GM15510 (cell line): ENCODE data around the gene TDG.

Experiments used
- POLR2A ChIP-seq: IDR thresholded peaks from 3 replicates; pipeline ENCODE4 v1.6.1; 2011; ENCODE audit warnings: borderline replicate concordance; ENCODE audit not compliant: insufficient read length; ENCODE audit errors: extremely low read depth

Gene TDG

DNA sequence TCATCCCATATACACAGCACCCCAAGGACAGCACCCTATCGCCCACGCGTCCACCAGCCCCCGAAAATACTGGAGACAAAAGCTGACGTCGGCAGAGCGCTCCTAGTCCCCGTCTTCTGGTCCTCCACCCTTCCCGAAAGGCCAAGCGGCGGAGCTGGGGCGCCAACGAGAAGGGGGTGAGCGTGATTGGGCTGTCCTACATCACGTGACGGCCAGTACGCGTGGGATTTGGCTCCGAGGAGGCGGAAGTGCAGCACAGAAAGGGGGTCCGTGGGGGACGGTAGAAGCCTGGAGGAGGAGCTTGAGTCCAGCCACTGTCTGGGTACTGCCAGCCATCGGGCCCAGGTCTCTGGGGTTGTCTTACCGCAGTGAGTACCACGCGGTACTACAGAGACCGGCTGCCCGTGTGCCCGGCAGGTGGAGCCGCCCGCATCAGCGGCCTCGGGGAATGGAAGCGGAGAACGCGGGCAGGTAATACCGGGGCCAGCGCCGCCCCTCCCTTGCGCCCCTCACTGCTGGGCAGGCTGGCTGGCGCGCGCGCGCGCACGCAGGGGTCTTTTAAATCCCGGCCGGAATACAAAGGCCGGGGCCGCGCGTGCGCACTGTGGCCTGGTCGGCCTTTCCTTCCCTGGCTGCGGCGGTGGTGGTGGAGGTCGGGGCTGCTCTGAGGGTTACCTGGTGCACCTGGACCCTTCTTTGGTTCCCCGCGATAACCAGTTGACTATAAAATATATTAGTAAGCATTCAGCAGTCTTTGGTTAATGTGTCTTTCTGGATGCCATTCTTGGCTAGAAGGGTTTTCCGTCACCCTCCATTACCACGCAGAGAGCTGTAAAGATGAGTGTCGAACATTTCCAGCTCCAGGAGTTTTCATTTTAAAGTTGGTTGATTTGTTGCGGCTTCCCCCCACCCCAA is at the start of gene TDG:
Gene TDG, plus strand, starts transcription at position 283 of the 915 bp plus-strand sequence. Its CDS starts 166 bp downstream, at position 449.
- TF ChIP-seq POLR2A = peak; percentile 86

DNA sequence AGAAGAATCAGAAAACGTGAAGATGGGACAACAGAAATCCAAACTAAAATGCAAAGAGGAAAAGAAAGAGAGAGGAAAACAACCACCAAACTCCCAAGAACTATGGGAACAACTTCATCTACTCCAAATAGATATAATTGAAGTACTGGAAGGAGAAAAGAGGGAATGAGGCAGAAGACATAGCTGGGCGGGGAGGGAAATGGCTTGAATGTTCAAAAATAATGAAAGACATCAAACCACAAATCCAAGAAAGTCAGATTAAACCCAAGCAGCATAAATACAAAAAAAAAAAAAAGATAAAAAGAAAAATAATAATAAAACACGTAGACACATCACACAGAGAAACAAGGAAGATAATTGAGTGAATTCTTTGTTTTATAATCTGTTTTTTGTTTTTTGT is 47.8 kb upstream of the TDG start:
- no peak for TF ChIP-seq POLR2A

DNA sequence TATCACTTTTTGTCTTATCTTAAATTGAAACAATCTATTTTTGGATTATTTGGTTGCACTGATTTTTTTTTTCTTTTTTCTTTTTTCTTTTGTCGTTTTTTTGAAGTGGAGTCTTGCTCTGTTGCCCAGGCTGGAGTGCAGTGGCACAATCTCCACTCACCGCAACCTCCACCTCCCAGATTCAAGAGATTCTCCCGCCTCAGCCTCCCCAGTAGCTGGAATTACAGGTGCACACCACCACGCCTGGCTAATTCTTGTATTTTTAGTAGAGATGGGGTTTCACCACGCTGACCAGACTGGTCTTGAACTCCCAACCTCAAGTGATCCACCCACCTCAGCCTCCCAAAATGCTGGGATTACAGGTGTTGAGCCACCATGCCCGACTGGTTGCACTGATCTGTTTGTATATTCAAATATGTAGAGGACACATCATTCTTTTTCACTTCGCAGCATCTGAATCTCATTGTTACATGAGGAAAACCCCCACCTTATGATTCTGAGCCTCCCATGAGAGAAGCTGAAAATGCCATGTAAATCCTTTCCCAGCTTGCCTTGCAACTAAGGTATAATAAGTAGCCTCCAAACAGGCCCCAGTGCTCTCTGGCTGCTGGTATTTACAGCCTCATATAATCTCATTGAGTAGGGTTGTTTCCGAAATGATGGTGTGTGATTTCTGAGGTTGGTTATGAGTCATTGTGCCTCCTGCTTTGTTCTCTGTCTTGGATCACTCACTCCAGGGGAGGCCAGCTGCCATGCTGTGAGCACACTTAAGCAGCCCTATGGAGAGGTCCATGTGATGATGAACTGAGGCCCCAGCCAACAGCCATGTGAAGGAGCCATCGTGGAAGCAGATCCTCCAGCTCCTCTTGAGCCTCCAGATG is 40.7 kb upstream of the TDG start:
- peak; percentile 57 for TF ChIP-seq POLR2A

GRCh38 chr12:103928682-103929045 is 37.0 kb upstream of the TDG start:
- no peak for TF ChIP-seq POLR2A

DNA sequence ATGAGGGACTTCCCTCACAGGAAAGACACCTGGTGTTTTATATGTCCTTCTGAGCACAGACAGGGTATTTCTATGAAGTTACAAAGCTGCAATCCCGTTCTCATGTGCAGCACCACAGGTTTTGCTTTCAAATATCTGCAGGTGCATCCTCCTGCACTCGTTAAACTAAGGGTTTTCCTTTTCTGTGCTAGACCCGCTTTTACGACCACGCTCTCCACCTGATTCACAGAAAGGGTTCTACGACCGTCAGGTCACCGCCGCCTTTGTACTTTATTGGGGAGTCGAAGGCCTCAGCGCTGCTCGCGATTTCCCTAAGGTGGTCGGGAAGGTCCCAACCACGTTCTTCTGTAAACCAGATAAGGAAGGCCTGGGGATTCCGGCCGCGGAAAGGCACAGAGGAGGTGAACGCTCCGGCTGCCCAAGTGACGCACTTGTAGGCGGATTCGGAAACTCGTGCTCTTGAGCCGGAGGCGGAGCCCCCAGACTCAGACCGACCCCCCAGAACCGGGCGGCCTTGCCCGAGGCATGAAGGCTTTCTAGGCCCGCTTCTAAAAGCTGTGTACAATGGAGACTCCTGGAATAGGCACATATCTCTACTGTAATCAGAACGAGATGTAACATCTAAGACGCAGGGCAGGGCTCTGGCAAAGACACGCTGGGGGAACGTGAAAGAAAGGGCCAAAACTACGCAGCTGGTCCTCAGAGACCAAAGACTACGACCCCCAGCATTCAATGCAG is 36.5 kb upstream of the TDG start:
- TF ChIP-seq POLR2A = no peak

GRCh38 chr12:103929784-103930033 is 36.0 kb upstream of the TDG start:
- no peak for TF ChIP-seq POLR2A

GRCh38 chr12:103930034-103930786 is 35.5 kb upstream of the TDG start, which contains the start of gene HSP90B1:
TSS of gene HSP90B1 (plus strand) at chr12:103930410. CDS start at chr12:103930516, 106 bp downstream.
- TF ChIP-seq POLR2A = peak; percentile 97

GRCh38 chr12:103930787-103931735 is 34.6 kb upstream of the TDG start:
- TF ChIP-seq POLR2A = no peak

DNA sequence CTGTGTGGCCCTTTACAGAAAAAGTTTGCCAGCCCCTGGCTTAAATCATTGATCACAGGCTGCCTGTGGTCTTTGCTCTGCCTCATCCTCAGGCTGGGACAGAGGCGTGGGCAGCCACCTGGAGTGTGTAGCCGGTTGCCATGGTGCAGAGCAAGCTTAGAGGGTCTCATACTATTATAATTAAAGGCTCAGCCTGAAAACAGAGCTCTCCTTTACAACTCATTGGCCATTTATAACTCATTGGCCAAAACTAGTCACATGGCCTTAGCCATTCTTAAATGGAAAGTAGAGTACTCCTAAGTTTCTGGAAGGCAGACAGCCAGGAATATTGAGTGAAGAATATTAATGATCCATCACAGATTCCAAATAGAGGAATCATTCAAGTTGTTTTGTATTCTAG is 32.4 kb upstream of the TDG start:
- no peak for TF ChIP-seq POLR2A

DNA sequence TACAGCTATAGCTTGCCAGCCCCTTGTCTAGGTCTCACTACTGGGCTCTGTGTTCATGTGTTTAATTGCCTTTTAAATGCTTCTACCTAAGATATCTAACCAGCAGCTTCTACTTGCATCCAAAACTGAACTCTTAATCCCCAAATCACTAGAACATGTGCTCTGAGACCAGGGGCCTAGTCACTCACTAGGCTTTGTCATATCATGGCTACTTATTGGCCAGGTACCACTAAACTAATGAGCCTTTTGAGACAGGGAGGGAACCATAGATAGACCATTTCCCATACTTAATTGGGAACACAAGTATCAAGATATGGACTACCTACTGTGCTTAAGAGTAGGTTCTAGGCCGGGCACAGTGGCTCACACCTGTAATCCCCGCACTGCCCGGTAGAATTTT is 29.0 kb upstream of the TDG start:
- TF ChIP-seq POLR2A = no peak

DNA sequence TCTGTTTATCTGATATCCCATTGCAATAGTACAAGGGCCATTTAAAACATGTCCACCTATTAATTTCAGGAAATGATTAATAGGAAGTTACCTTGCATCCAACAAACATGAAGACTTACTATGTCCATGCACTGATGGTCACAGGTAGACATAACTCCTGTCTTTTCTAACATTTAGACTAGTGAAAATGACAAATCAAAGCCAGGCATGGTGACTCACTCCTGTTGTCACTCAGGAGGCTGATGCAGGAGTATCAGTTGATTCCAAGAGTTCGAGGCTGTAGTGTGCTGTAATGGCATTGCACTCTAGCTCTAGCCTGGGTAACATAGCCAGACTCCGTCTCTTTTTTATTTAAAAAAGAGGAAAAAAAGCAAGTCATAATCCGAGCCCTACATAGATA is 20.7 kb upstream of the TDG start:
- no peak for TF ChIP-seq POLR2A

- TF ChIP-seq POLR2A = no peak
These were observed 17.7 kb upstream of the TDG start for GRCh38 chr12:103947871-103948555.
